GM12891 (cell line): Measurements from ENCODE around the gene SRPK1.

Experiments used
- DNase-seq: peaks from one replicate; pipeline ENCODE4 v3.0.0; 2011; ENCODE audit warnings: low spot score; ENCODE audit not compliant: insufficient read length
- FAIRE-seq: peaks from 2 replicates; lab custom pipeline; 2011; peaks lifted over from hg19 to GRCh38; lab: Jason Lieb, UNC
- PAX5 ChIP-seq: IDR thresholded peaks from 2 replicates; pipeline ENCODE4 v1.6.1; 2011; ENCODE audit warnings: low read length, moderate library complexity, mild to moderate bottlenecking; ENCODE audit not compliant: insufficient read depth, severe bottlenecking
- POLR2A ChIP-seq: IDR thresholded peaks from 2 replicates; pipeline ENCODE4 v1.6.1; 2011; ENCODE audit warnings: low read depth, low read length, control low read depth
- POLR2AphosphoS5 ChIP-seq: IDR thresholded peaks from 2 replicates; pipeline ENCODE4 v1.6.1; 2011; ENCODE audit warnings: low read depth, low read length, control low read depth
- POU2F2 ChIP-seq: IDR thresholded peaks from 2 replicates; pipeline ENCODE4 v1.6.1; 2011; ENCODE audit warnings: low read depth, mild to moderate bottlenecking, control low read depth, low read length, moderate library complexity
- SPI1 ChIP-seq: IDR thresholded peaks from 2 replicates; pipeline ENCODE4 v1.6.1; 2011; ENCODE audit warnings: low read depth, low read length, control low read depth
- TAF1 ChIP-seq: IDR thresholded peaks from 2 replicates; pipeline ENCODE4 v1.6.1; 2011; ENCODE audit warnings: low read depth, low read length, control low read depth

SRPK1 gene

GRCh38 chr6:35787266-35788218 lies 133.4 kb downstream of the SRPK1 start:
- no peak for DNase-seq
- FAIRE-seq, result no peak
- TF ChIP-seq POU2F2, result no peak
- no peak for TF ChIP-seq TAF1
- TF ChIP-seq SPI1, result no peak
- no peak for TF ChIP-seq PAX5
- no peak for TF ChIP-seq POLR2A
- TF ChIP-seq POLR2AphosphoS5, result no peak

DNA sequence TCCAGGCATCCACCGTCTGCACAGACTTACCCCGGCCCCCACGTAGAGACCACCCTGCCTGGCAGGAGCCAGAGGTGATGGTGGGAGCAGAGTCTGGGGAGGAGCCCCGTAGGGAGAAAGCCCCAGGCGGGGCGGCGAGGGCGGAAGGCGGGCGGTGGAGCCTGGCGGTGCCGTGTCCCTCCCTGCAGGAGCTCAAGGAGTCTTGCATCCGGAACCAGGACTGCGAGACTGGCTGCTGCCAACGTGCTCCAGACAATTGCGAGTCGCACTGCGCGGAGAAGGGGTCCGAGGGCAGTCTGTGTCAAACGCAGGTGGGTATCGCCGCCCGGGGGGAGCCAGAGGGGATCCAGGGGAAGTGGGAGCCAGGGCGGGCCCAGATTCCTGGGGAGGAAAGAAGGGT lies 134.1 kb downstream of the SRPK1 start:
- FAIRE-seq (no peak), DNase-seq (no peak)
- no peak for TF ChIP-seq SPI1
- no peak for TF ChIP-seq TAF1
- no peak for TF ChIP-seq PAX5
- no peak for TF ChIP-seq POLR2A
- no peak for TF ChIP-seq POLR2AphosphoS5
- TF ChIP-seq POU2F2, result no peak

DNA sequence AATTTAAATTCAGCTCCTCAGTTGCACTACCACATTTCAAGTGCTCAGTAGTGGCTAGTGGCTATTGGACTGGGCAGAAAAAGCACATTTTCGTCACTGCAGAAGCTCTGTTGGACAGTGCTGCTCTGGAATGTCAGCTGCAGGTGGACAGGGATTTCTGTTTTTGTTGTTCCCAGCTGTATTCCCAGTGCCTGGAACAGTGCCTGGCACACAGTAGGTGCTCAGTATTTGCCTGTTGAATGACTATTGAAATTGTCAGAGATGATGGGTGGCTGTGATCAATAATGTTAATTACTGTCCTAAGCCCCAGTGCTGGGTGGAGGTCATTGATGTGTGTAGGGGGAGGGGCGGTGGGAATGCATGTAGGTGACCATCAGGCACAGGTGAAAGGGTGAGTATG lies 134.6 kb downstream of the SRPK1 start:
- no peak for TF ChIP-seq TAF1
- no peak for TF ChIP-seq SPI1
- TF ChIP-seq POLR2AphosphoS5, result no peak
- TF ChIP-seq POLR2A, result no peak
- TF ChIP-seq POU2F2, result no peak
- no peak for TF ChIP-seq PAX5
- DNase-seq (no peak), FAIRE-seq (no peak)

GRCh38 chr6:35784200-35784599 lies 136.7 kb downstream of the SRPK1 start:
- DNase-seq (no peak), FAIRE-seq (no peak)
- TF ChIP-seq POLR2A (no peak), TAF1 (no peak), POLR2AphosphoS5 (no peak), PAX5 (no peak), POU2F2 (no peak), SPI1 (no peak)
